Activated CD4-positive, alpha-beta T cell treated with anti-CD3 and anti-CD28 coated beads for 48 hours (primary cell): ENCODE data around the gene PHF5A.

Source experiments
- DNase-seq: peaks from one replicate; pipeline ENCODE4 v3.0.0-alpha.2; 2020

The PHF5A gene

DNA sequence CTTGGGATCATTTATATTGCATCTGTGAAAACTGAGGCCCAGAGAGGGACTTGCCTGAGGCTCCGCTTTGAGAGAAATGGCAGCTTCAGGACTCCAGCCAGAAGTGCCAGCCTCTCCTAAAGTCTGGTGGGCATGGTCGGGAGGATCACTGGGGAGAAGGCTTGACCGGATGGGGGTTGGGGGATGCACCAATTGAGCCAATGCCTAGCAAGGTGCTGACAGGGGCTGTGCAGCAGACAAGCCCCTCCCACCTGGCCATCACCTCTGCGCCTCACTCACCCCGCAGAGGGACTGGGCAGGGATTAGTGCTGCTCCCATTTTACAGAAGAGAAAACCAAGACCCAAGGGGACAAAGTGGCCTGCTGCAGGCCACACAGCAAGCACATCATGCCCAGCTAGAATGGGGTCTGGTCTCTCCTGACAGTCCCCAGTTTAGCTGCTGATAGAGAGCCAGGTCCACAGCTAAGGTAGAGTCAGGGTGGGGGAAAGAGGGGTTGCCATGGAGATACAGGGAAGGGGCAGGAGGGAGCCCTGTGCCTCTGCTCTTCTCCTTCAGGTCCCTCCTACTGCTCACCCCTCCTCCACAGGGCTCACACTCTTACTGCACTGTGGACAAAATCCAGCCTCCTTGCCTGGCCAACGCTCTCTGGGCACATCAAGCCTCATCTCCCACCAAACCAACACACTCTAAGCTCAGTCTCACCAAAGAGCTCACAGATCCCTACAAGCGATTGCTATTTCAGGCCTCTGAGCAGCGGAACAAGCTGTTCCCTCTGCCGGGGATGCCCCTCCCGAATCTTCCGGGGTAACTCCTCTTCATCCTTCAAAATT lies 57.3 kb downstream of the PHF5A start:
- DNase-seq, result no peak

DNA sequence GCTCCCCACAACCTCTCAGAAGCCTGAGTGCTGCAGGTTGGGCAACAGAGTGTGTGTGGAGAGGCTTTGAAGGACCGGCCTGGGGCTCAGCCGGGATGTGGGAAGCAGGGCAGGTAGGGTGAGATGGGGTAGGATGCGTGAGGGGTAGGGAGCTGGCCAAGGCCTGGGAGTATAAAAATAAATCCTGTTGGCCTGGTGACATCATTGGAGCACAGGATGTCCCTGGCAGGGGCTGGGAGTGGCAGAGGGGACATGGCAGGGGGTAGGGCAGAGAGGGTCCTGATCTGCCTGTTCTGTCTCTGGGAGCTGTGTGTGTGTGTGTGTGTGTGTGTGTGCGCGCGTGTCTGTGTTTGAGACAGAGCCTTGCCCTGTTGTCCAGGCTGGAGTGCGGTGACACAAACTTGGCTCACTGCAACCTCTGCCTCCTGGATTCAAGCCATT lies 58.2 kb downstream of the PHF5A start:
- DNase-seq, result no peak
